Activated CD8-positive, alpha-beta T cell treated with anti-CD3 and anti-CD28 coated beads for 36 hours (primary cell): ENCODE measurements around the gene LCN2. TPM values are rescaled to one million over a fixed set of nuclear protein-coding genes. Genes with fewer than 3 reads are reported as not detected.

ENCODE experiments used
- ATAC-seq: fragments of 200-7000 bp; cut with Tn5 transposase; one replicate; pipeline ENCODE4 v1.10.0; 2021; ENCODE audit warnings: mild to moderate bottlenecking, moderate library complexity
- CTCF ChIA-PET: fragments of 350-600 bp; sonication (Branson Sonifier 250); formaldehyde crosslinking; loops from one replicate; lab custom pipeline; 2021; ENCODE audit warnings: antibody characterized with exemption; lab: Charles Lee
- POLR2A ChIA-PET: fragments of 350-600 bp; sonication (Branson Sonifier 250); formaldehyde crosslinking; loops from one replicate; lab custom pipeline; 2021; ENCODE audit warnings: antibody characterized with exemption; lab: Charles Lee
- DNase-seq: peaks from one replicate; pipeline ENCODE4 v3.0.0-alpha.2; 2020
- H3K27ac Mint-ChIP-seq: one replicate; pipeline ENCODE4 v1.8.0; 2021; ENCODE audit warnings: mild to moderate bottlenecking, mixed read lengths
- H3K27me3 Mint-ChIP-seq: one replicate; pipeline ENCODE4 v1.8.0; 2021; ENCODE audit warnings: mixed read lengths
- H3K36me3 Mint-ChIP-seq: one replicate; pipeline ENCODE4 v1.8.0; 2021; ENCODE audit warnings: low read depth, mixed read lengths
- H3K4me1 Mint-ChIP-seq: one replicate; pipeline ENCODE4 v1.8.0; 2021; ENCODE audit warnings: low read depth, mixed read lengths
- H3K4me3 Mint-ChIP-seq: one replicate; pipeline ENCODE4 v1.8.0; 2021; ENCODE audit warnings: mild to moderate bottlenecking, moderate library complexity, mixed read lengths
- H3K9me3 Mint-ChIP-seq: one replicate; pipeline ENCODE4 v1.8.0; 2021; ENCODE audit warnings: mixed read lengths
- CTCF ChIP-seq: fragments of 200-600 bp; IDR thresholded peaks from one replicate; pipeline ENCODE4 v1.8.0; 2022; ENCODE audit warnings: antibody characterized with exemption, mild to moderate bottlenecking
- intact Hi-C: fragments of 100-400 bp; cut with micrococcal nuclease; formaldehyde crosslinking; loops from one replicate; pipeline ENCODE4 v1.10.0; 2022
- total RNA-seq, 2 experiments: library from RNA; stranded (reverse); gene quantifications; one replicate each; pipeline ENCODE4 v1.2.3, GENCODE V29; 2021

LCN2 gene
- total RNA-seq, 2 experiments from 2014 or later, result not detected

DNA sequence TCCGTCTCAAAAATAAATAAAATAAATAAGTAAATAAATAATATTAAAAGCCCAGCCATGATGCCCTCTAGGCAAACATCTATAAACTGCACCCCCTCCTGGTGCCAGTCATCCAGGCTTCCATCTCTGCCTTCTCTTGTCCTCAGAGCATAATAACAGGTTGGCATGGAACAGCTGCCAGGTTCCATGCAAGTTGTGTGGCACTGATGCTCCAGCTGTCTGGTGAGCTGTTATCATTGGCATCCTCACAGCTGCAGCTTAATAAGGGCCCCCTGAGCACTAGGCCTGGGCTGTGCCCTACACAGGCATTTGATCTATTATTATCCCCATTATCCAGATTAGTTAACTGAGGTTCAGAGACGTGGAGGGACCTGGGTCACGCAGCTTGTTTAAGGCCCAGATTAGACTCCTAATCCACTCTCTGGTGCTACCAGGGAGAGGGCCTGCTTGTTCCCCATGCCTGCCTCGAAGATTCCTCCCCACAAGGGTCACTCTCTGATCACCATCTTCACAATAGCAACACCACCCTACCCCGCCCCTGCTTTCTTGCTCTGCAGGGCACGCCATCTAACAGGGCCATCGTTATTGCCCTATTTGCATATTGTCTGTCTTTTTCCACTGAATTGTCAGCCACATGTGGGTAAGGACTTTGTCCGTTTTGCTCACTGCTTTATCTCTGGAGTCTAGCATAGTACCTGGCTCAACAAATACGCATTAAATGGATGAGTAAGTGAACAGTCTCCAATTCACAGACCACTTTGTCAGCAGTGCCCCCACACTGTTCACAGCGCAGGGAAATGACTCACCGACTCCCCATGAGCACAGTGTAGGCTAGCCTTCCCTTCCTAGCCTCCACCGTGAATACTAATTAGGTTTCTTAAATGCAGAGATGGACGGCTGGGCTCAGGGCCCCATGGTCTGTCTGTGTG is 52.5 kb downstream of the LCN2 start:
- Mint-ChIP-seq H3K27me3 (peaks cover 9% of the 10 kb centered on the region), H3K4me3 (no peak overlapping the region), H3K27ac (peak overlapping the region; percentile 77), H3K9me3 (no peaks in the 10 kb centered on the region), H3K4me1 (peaks cover 18% of the 10 kb centered on the region), H3K36me3 (no peaks in the 10 kb centered on the region)
- peak; percentile 37 for ATAC-seq
- ChIA-PET POLR2A (interaction anchor here (2.7 kb wide), 1 partner anchor 11 kb away, joined by 8 read pairs; the partner anchor contains the start of gene CIZ1), CTCF (interaction anchor here (1.3 kb wide), 1 partner anchor 11 kb away, joined by 4 read pairs; the partner anchor contains the start of gene CIZ1)
- peak; percentile 24 for DNase-seq
- TF ChIP-seq CTCF, result no peak
- intact Hi-C loops, result no loop called here

DNA sequence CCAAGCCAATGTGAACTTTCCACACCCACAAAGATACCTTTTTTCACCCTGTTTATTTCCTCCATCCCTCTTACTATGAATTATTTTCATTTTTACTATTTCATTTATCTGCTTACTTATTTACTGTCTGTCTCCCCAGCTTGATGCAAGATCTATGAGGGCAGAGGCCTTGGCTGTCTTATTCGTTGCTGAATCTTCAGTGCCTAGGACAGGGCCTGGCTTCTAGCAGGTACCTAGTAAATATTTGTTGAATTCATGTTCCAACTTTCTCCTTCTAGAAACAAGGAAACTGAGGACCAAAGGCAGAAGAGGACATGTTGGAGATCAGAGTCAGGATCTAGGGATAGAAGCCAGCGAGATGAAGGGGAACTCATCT is 53.4 kb downstream of the LCN2 start:
- intact Hi-C loops, result no loop called here
- Mint-ChIP-seq H3K27ac (peak overlapping the region; percentile 77), H3K4me3 (peak overlapping the region; percentile 62), H3K36me3 (no peaks in the 10 kb centered on the region), H3K9me3 (no peaks in the 10 kb centered on the region), H3K4me1 (peaks cover 18% of the 10 kb centered on the region), H3K27me3 (peaks cover 9% of the 10 kb centered on the region)
- CTCF ChIA-PET, result no interaction called here
- no peak for DNase-seq
- TF ChIP-seq CTCF, result no peak
- no peak for ATAC-seq
- POLR2A ChIA-PET, result no interaction called here

Other genes with a start within 250 kb of the LCN2 start
- gene ST6GALNAC6, start 249.8 kb upstream of the LCN2 start, total RNA-seq, result 10 to 100 TPM; 36.9 to 38.8 TPM
- 10 to 100 TPM; 34.3 to 34.9 TPM for gene ST6GALNAC4, start 232.4 kb upstream of the LCN2 start, total RNA-seq
- gene PIP5KL1, start 218.7 kb upstream of the LCN2 start, total RNA-seq, result 1 to 10 TPM; 1.7 to 2.5 TPM
- 10 to 100 TPM; 41.3 to 43.9 TPM for gene DPM2, start 211.6 kb upstream of the LCN2 start, total RNA-seq
- 10 to 100 TPM; 79.7 to 81.5 TPM for gene EEIG1, start 168.5 kb upstream of the LCN2 start, total RNA-seq
- 10 to 100 TPM in 1 of 2 experiments, 1 to 10 TPM in 1; 8.4 to 11.8 TPM for gene NAIF1, start 82.1 kb upstream of the LCN2 start, total RNA-seq
- 10 to 100 TPM; 12.9 to 14.6 TPM for gene SLC25A25, start 81.2 kb upstream of the LCN2 start, total RNA-seq
- 10 to 100 TPM; 40.8 to 49.5 TPM for gene PTGES2, start 21.7 kb upstream of the LCN2 start, total RNA-seq
- 100 to 1,000 TPM; 127 to 132 TPM for gene BBLN, start 10.8 kb downstream of the LCN2 start, total RNA-seq
- 10 to 100 TPM; 75.7 to 77.1 TPM for gene CIZ1, start 42.1 kb downstream of the LCN2 start, total RNA-seq
- gene DNM1, start 53.9 kb downstream of the LCN2 start, total RNA-seq, result under 1 TPM; 0.36 to 0.59 TPM
- gene GOLGA2, start 126.6 kb downstream of the LCN2 start, total RNA-seq, result 10 to 100 TPM; 29.8 to 34.6 TPM
- 10 to 100 TPM; 12.4 to 13.3 TPM for gene SWI5, start 126.8 kb downstream of the LCN2 start, total RNA-seq
- 10 to 100 TPM; 29.7 to 30.1 TPM for gene TRUB2, start 173.0 kb downstream of the LCN2 start, total RNA-seq
- gene COQ4, start 173.4 kb downstream of the LCN2 start, total RNA-seq, result 10 to 100 TPM; 31.9 to 33.5 TPM
- 10 to 100 TPM; 10.5 to 11.2 TPM for gene SLC27A4, start 191.1 kb downstream of the LCN2 start, total RNA-seq
- 10 to 100 TPM; 56.3 to 60.2 TPM for gene URM1, start 221.9 kb downstream of the LCN2 start, total RNA-seq